Stimulated activated CD4-positive, alpha-beta T cell treated with anti-CD3 and anti-CD28 coated beads, Interleukin-15, amount 100 ng/mL, for 1 hour (primary cell): ENCODE measurements around the gene ANO10.
A peak's percentile ranks its signal among the peaks of the same experiment; 100 is the strongest.
"Not testable (repeated sequence)": the region's sequence is repeated elsewhere in the genome, so short reads cannot be mapped to it uniquely, and the experiment has no call there.

Source experiments
- DNase-seq, 2 donors: peaks; one replicate each; pipeline ENCODE4 v3.0.0-alpha.2; 2020; ENCODE audit warnings: low read depth in 1 of 2, low spot score in 1 of 2

The ANO10 gene

DNA sequence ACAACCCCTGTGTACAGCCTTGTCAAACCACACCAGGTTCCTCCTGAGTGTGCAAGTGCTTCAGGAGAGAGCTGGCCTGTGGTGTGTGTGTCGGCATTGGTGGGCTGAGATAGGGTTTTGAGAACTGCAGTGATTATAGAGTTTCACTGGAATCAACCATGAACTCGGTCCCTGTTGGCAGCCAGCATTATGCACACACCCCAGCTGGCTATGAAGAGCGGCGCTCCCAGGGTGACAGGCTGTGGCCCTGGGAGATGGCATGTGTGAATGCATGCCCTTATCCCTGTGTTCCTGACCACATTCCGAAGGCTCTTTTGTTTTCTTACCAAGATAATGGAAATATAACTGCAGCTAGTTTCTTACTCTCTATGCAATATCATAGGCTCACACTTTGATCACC is 233.6 kb downstream of the ANO10 start:
- no peak for DNase-seq

DNA sequence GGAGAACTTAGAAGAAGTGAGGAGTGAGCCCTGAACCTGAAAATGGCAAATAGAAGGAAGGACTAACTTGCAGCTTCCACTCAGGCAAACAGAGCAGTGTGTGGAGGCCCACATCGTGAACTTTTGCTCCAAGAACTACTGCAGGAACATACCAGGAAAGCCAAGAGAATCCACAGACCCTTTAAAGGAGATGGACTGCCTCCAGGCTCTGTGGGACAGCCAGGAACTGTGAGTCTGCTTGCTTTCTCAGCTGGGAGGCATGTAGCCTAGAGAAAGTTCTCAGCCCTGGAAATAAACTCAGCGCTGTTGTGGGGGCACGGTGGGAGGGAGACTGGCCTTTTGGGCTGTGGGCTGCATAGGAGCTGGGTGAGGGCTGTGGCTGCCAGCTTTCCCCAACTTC is 242.5 kb downstream of the ANO10 start:
- no peak for DNase-seq

- DNase-seq = peak; percentile 34 to 51
Observed at GRCh38 chr3:43378066-43378935, 243.5 kb downstream of the ANO10 start.

DNA sequence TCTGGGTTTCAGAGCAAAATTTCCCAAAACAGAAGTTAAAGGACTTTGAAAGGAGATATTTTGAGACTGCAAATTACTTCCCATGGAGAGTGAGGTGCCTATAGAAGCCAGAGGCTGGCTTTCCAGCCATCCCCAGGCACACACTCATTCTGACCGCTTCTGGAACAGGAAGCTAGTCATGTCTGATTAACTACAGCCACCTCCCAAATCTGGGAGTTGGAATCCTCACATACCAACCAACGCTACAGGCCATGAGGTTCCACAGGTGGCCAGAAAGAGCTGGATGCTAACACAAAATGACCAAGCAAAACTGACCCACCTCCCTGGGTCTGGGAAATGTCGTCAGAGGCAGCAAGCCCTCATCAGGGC is 248.3 kb downstream of the ANO10 start:
- DNase-seq = no peak

DNA sequence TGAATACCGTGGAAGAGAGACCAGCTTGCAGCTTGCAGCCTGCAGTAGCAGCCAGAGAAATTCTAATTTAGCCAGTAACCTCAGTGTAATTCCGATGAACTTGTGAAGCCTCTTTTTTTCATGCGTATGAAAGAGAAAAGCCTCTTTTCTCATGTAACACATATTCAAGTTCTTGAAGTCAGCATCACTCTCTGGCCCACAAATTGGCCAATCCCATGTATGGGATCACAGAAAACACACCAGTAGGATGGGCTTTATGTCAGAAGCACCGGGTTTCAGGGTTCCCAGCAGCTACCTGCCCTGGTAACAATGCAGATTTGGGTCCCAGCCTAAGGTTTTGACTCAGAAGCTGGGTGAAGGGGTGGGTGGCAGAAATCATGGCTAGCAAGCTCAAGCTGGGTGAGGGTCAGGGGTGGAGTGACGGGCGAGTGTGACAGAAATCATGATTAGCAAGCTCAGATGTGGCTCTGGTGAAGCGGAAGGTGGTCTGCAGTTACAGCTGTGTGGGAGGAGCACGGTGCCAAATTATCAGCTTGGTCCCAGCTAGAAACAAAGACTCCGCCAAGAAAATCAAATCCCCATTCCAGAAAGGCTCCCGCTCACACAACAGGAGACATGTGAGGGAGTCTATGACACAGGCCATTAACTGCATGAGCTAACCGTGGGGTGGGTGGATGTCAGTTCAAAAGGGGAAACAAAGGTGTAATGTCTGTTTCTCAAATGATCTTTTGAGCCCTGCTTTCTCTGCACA is 248.8 kb downstream of the ANO10 start:
- no peak for DNase-seq

GRCh38 chr3:43372007-43372740 is 249.6 kb downstream of the ANO10 start:
- no peak for DNase-seq

GRCh38 chr3:43371494-43371893 is 250.3 kb downstream of the ANO10 start:
- no peak for DNase-seq

DNA sequence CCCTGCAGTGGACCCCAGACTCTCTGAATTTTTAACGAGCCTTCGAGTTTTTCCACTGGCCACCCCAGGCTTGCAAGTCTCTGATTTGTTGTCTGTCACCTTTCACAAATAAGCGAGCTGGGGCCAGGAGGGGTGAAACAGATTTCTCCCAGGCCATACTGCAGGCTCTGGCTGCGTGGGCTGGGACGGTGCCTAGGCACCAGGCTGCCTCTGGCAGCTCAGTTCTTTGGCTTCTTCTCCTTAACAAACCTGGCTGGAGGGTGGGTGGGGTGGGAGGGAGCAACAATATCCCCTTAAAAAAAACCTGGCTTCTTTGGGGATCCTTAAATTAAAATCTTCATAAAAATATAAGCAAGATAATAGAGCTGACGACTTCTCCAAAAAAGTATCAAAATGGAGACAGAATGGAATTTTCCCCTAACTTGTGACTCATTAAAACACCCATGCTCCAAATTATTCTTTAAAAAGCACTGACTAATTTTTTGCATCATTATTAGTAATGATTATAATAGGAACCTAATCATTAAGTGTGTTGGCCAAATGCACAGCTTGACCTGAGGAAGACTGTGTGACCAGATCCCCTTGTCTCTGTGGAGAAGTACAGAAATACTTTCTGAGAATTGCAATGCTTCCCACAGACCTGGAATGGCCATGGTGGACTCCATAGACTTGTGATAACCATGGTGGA is 251.4 kb downstream of the ANO10 start:
- DNase-seq = no peak

- DNase-seq = no peak
Observed at GRCh38 chr3:43369404-43370292, 252.2 kb downstream of the ANO10 start.

- DNase-seq = no peak
Observed at GRCh38 chr3:43366885-43367284, 254.9 kb downstream of the ANO10 start.

DNA sequence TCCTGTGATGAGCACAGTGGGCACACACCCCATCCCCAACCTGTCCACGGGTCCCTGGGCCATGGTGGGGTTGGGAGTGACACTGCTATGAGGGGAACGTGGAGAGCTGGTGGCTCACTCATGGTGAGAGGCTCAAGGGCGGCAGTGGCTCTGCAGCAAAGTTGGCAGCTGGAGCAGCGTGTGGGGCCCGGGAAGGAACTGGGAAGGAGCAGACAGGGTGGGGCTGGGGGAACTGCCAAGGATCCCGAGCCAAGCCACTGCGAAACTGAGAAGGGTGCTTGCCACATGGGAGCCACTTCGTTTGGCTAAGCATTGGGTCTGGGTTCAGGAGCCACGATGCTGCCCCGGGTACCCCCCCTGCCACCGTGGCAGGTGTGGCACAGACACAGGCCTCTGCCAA is 255.3 kb downstream of the ANO10 start:
- DNase-seq = no peak

DNA sequence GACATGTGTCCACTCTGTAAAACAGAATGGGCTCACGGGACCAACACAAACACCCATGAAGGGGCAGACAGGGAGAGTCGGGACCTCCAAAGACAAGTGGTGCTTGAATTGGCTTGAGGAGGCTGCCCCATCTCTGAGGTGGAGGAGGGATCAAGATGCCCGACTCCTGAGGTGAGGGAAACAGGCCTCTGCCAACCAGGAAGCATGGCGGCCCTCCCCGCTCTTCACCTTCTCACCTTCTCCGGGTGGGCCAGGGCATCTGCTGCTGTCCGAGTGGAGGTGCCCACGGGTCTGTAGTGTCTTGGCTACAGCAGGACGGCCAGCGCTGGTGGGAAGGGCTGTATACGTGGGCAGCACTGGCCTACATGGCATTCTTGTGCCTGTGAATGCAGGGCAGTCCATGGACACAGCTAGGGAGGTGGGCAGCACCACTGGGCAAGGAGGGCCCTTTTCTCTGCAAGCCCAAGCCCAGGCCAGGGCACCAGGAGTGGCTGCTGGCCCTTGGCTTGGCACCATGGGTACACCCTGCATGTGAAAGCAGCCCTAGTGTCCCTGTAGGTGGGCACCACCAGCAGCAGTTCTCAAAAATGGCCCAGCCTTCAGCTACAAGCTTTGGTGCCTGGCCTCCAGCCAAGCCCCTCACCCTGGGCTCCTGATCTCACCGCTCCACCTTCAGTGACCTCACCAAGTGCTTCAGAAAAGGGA is 256.1 kb downstream of the ANO10 start:
- no peak for DNase-seq

GRCh38 chr3:43364926-43365325 is 256.9 kb downstream of the ANO10 start:
- no peak for DNase-seq

- DNase-seq = no peak
Observed at GRCh38 chr3:43364494-43364893, 257.3 kb downstream of the ANO10 start.

- DNase-seq = no peak
Observed at GRCh38 chr3:43363621-43364266, 258.1 kb downstream of the ANO10 start.

- DNase-seq = no peak
Observed at GRCh38 chr3:43362961-43363360, 258.9 kb downstream of the ANO10 start.

GRCh38 chr3:43362183-43362582 is 259.6 kb downstream of the ANO10 start:
- DNase-seq = no peak

DNA sequence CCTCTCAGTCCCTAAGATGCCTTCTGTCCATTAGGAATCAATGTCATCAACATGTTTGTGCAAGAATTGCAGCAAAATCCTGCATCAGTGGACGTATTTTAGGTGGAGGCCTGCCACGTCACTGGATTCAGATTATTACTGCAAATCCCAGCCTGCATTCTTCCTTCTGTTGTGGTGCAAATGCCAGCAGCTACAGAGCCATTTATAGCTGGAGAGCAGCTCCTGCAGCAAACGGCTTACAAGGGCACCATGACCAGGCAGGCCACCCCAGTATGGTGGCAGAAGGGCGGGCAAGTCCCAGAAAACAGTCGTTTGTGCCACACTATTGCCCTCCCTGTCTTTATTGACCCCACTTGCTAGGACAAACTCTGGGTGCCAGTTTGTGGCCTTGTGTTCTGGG is 260.7 kb downstream of the ANO10 start:
- no peak for DNase-seq

DNA sequence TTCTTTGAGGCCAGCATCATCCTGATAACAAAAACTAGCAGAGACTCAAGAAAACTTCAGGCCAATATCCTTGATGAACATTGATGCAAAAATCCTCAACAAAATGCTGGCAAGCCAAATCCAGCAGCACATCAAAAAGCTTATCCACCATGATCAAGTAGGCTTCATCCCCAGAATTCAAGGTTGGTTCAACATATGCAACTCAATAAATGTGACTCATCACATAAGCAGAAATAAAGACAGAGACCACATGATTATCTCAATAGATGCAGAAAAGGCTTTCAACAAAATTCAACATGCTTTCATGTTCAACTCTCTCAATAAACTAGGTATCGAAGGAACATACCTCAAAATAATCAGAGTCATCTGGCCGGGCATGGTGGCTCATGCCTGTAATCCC is 265.8 kb downstream of the ANO10 start:
- DNase-seq = not testable (repeated sequence)
